ENCODE data around the gene CCR6.
"Not testable (repeated sequence)": the region's sequence is repeated elsewhere in the genome, so short reads cannot be mapped to it uniquely, and the experiment has no call there.

CCR6 gene

GRCh38 chr6:167145461-167145860 lies 22.6 kb downstream of the CCR6 start:
- DNase-seq, result no peak

GRCh38 chr6:167146135-167146534 lies 23.2 kb downstream of the CCR6 start:
- DNase-seq, result no peak

GRCh38 chr6:167146977-167147376 lies 24.1 kb downstream of the CCR6 start:
- no peak for DNase-seq

DNA sequence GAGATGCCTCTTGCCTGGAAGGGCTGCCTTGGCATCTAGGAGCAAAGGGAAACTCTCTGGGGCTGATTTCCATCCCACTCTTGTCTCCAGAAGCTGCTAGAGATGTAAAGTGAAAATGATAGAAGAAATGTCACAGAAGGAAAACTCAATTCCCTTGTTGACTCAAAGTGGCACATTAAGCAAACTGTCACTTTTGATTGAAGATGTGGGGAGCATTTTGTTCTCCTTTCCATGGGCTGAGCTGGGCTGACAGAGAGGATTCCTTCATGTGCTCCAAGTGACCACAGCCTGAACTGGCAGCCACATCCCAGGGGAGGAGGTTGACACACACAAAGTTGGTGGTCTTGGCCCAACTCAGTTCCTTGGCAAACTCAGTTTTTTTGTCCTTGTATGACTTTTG lies 25.1 kb downstream of the CCR6 start:
- DNase-seq, result no peak

DNA sequence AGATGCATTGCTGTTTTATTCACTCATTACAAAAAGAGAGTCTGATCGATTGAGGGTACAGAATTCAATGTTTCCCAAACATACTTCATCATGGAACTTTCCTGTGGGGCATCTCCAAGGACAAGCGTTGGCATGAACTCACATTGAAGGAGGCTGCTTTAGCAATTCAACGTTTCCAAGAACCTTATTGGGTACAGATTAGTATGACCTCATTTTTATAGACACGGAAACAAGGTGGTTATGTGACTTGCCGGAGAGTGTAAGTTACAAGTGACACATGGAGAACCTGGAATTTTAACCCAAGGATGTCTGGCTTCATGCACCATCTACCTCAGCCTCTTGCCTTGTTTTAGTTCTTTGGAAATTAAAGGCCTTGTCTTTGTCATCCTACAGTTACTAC lies 26.1 kb downstream of the CCR6 start:
- no peak for DNase-seq

DNA sequence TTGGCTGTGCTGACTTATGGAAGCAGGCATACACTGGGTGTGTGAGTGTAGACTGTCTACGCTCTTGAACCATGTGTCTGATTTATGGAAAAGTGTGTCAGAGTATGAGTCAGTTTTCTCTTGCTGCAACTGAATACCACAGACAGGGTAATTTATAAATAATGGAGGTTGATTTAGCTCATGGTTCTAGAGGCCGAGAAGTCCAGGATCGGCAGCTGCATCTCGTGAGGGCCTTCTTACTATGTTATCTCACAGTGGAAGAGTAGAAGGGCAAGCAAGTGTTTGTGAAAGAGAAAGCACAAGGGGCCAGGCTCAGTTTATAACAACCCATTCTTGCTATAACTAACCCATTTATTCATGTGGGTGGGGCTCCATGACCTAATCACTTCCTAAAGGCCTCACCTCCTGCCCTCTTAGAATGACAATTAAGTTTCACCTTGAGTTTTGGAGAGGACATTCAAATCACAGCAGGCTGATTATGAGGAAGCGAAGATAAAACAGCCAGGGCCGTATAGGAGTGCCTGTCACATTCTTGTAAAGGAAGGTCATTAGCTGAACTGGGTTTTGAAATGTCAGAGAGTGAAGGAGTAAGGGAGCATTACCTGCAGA lies 28.1 kb downstream of the CCR6 start:
- DNase-seq, result no peak

DNA sequence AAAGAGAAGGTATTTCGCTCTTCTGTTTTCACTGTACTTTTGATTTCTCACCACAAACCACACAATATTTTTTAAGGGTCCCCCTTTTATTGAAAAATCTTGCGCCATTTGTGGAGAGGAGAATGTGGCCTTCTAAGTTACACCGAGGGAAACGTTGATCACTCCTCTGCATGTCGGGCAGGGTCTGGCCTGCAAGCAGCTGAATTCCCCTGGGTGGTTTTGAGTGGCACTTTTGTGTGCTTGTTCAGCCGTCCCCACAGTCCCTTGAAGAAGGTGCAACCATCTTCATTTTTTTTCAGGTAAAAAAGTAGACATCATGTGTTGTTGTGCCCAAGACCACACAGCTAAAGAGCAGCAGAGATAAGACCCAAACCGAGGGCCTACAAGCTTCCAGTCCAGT lies 28.8 kb downstream of the CCR6 start:
- no peak for DNase-seq

- DNase-seq, result no peak
These were observed 30.0 kb downstream of the CCR6 start for GRCh38 chr6:167152862-167153261.

DNA sequence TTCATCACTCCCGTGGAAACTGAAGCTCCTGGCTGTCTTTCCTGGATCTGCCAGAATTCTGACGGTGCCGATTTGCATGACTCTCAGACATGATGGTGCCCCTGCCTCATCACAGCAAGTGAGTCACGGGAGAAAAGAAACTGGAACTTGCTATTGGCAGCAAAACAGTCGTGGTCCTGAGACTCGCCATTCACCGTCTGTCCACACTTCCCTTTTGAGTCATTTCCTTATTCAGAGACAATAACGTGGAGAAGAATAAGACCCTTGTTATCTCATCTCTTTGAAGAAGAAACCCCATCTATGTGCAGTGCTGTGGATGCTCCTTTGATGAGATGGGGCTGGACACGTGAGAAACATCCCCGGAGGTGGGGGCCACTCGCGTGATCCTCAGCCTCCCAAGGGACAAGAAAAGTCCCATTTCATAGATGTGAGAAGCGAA lies 30.6 kb downstream of the CCR6 start:
- no peak for DNase-seq

DNA sequence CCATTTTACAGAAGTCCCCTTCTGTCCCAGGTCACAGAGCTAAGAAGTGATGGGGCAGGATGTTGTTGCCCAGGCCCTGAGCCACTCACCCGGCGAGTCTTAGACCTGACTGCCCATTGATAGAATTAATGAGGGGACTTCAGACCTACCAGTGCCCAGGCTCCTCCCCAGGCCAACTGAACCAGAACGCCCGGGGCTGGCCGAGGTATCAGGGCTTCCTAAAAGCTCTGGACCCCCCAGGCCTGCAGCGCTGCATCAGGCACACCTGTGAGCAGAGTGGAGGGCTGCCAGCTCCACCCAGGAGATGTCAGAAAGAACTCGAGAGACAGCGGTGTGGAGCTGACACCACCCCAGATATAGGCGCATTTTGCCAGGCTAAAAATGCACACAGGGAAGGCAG lies 31.4 kb downstream of the CCR6 start:
- no peak for DNase-seq

GRCh38 chr6:167154895-167155294 lies 32.0 kb downstream of the CCR6 start:
- no peak for DNase-seq

DNA sequence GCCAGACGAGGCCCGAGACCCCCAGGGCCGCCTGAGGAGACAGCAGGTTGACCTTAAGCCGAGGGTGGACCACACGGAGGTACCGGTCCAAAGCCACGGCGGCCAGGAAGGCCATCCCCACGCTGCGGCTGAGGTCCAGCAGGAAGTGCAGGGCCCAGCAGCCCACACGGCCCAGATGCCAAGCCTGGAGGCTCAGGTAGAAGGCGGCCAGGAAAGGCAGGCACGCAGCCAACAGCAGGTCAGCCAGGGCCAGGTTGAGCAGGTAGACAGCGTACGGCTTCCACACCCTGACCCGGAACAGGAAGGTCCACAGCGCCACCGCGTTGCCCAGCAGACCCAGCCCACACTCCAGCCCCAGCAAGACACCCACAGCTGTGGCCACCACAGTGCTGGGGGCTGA lies 34.5 kb downstream of the CCR6 start:
- no peak for DNase-seq

DNA sequence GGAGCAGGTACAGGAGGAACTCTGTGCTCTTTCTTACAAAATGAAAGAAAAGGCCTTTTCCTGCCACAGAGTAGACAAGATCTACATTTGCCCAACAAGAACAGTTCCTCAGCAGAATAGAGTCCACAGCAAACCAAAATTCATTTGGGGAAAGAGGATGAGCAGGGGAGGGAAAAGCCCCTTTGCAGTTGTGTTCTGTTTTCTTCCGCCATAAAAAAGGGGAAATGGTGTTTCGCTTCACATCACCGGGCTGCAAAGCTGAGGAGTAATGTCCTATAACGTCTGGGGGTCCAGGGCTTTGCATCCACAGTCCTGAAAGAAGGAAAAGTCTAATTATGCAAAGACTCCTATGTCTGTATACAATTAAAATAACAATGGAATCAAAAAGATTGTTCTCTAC lies 35.0 kb downstream of the CCR6 start, which contains the start of gene GPR31:
GPR31 (minus strand) TSS at position 118 of the 400 bp plus-strand sequence. CDS start 149 bp downstream, outside the sequence.
- no peak for DNase-seq

GRCh38 chr6:167161851-167162467 lies 39.1 kb downstream of the CCR6 start:
- no peak for DNase-seq

- DNase-seq, result no peak
These were observed 39.7 kb downstream of the CCR6 start for GRCh38 chr6:167162591-167162990.

DNA sequence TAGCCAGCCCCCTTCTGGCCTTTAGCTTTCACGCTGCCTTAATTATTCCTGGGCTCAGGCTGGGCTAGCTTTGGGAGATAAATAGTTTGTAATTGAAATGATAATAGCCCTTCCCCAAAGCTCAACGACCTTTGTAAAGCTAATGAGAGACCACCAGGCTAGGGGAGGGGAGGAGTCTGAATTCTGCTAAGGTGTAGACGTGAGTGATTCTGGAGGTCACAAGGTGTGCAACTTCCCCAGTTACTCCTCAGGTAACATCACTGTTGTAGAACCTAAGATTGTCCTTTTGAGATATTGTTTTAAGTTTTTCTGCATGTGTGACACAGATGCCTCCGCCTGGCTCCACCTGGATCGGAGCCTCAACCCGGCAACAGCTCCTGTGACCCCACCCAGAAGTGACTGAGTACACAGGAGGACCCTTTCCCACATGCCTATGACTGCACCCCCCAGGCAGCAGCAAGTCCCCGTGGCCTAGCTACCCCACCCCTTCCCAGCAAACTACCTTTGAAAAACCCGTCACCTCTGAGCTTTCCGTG lies 40.6 kb downstream of the CCR6 start:
- no peak for DNase-seq

- no peak for DNase-seq
These were observed 41.4 kb downstream of the CCR6 start for GRCh38 chr6:167164261-167164660.

GRCh38 chr6:167165858-167166471 lies 43.1 kb downstream of the CCR6 start:
- no peak for DNase-seq

GRCh38 chr6:167167699-167168098 lies 44.8 kb downstream of the CCR6 start:
- not testable (repeated sequence) for DNase-seq

- not testable (repeated sequence) for DNase-seq
These were observed 45.4 kb downstream of the CCR6 start for GRCh38 chr6:167168296-167168695.

DNA sequence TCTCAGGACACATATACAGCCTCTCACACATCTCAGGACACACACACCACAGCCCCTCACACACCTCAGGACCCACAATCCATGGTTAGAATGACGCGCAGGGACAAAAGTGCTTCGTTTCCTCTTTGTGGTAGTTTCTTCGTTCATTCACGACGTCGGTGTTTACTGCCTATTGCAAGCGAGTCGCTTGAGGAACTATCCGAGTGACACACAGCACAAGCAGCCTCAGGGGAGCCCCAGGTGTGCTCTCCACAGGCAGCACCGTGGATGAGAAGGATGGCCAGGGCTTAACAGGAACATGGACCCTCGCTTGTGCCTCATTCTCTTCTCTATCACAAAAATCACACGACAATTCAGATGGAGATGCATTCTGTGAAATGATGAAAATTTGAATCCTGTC lies 47.0 kb downstream of the CCR6 start:
- DNase-seq, result not testable (repeated sequence)

DNA sequence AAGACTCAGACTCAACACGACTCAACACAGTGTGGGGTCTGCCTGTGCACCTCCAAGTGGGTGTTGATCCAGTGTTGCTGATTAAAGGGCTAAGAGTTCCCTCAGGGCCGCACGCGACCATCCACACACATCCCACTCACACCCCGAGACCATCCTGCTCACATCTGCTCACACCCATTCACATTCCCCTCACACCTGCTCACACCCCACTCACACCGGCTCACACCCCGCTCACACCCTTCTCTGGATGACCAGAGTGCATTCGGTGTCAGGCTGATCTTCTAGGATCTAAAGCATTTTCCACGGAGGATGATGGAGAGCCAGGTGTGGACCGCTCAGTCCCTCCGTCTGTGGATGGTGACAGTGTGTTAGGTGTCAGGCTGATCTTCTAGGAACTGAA lies 48.4 kb downstream of the CCR6 start:
- not testable (repeated sequence) for DNase-seq

DNA sequence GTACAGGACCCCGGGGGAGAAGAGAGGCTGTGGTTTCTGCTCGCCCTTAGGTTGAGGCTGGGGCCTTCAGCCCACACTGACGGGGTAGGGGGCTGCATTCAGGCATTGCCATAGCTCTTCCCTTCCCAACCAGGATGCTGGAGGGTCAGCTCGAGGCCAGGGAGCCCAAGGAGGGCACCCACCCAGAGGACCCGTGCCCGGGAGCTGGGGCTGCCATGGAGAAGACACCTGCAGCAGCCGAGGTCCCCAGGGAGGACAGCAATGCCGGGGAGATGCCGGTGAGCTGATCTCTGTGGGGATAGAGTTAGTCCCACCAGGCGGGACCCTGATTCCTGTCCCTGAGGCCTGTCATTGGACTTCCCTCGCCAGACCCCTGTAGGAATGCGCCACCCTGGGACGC lies 49.1 kb downstream of the CCR6 start:
- DNase-seq, result not testable (repeated sequence)

- not testable (repeated sequence) for DNase-seq
These were observed 54.4 kb downstream of the CCR6 start for GRCh38 chr6:167177271-167177670.
